Tibial artery (tissue), 4 donors: Measurements from ENCODE around the gene LYRM4.

Source experiments
- DNase-seq, 2 donors: peaks; one replicate each; pipeline ENCODE4 v3.0.0-alpha.2; 2019
- H3K27ac ChIP-seq, 2 donors: fragments of 200-600 bp; sonication (generic) in 1 of 2; 1 replicate in 1 of 2; 2 replicates in 1 of 2; pipeline ENCODE4 v1.5.1; 2018 to 2019; ENCODE audit warnings: mild to moderate bottlenecking in 1 of 2
- H3K27me3 ChIP-seq, 2 donors: fragments of 200-600 bp; sonication (generic) in 1 of 2; one replicate each; pipeline versions ENCODE4 v1.5.1 to v1.6.0; 2016 to 2019
- H3K36me3 ChIP-seq, 3 donors: fragments of 200-600 bp; sonication (generic) in 2 of 3; one replicate each; pipeline ENCODE4 v1.5.1; 2016 to 2019; ENCODE audit warnings: mild to moderate bottlenecking in 2 of 3
- H3K4me1 ChIP-seq, 4 donors: fragments of 200-600 bp; sonication (generic) in 2 of 4; 1 replicate in 3 of 4; 2 replicates in 1 of 4; pipeline ENCODE4 v1.5.1; 2016 to 2019
- H3K4me3 ChIP-seq, 2 donors: fragments of 200-600 bp; sonication (generic) in 1 of 2; 1 replicate in 1 of 2; 2 replicates in 1 of 2; pipeline ENCODE4 v1.5.1; 2018 to 2019; ENCODE audit warnings: mild to moderate bottlenecking in 2 of 2
- H3K9me3 ChIP-seq, 3 donors: fragments of 200-600 bp; sonication (generic) in 1 of 3; one replicate each; pipeline ENCODE4 v1.5.1; 2016 to 2019
- intact Hi-C: fragments of 100-400 bp; cut with DNase I; formaldehyde crosslinking; loops from one replicate; pipeline ENCODE4 v1.15.0; 2023; ENCODE audit warnings: low total_unique reads
- TF ChIP-seq, protein P1 (sequence below), 2 experiments: fragments of 200-600 bp in 1 of 2; fragments of 450-650 bp in 1 of 2; IDR thresholded peaks; one replicate each; pipeline ENCODE4 v1.5.1; 2017 to 2019; ENCODE audit warnings: antibody characterized with exemption in 2 of 2, mild to moderate bottlenecking in 1 of 2, moderate library complexity in 1 of 2

The LYRM4 gene

DNA sequence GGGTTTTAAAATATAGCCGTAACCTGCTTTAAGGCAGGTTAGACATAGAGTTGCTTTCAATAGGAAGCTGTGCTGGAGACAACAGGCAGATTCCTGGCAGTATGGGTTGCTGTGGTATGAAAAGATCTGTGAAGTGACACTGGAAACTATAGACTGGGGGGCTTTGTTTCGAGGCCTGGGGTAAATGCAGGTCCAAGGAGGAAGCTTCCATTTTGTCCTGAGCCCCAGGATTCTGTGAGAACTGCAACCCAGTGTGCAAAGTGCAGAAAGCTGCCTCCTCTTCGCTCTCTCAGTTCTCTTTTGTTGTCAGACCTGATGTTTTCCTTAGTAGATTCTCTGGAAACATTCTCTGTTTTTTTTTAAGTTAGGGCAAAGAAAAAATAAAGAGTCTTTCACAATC, 86.9 kb downstream of the LYRM4 start:
- DNase-seq, result no peak
- no peak overlapping the region for H3K27ac ChIP-seq
- H3K4me1 ChIP-seq, result no peaks in the 10 kb centered on the region
- TF ChIP-seq, protein P1, sequence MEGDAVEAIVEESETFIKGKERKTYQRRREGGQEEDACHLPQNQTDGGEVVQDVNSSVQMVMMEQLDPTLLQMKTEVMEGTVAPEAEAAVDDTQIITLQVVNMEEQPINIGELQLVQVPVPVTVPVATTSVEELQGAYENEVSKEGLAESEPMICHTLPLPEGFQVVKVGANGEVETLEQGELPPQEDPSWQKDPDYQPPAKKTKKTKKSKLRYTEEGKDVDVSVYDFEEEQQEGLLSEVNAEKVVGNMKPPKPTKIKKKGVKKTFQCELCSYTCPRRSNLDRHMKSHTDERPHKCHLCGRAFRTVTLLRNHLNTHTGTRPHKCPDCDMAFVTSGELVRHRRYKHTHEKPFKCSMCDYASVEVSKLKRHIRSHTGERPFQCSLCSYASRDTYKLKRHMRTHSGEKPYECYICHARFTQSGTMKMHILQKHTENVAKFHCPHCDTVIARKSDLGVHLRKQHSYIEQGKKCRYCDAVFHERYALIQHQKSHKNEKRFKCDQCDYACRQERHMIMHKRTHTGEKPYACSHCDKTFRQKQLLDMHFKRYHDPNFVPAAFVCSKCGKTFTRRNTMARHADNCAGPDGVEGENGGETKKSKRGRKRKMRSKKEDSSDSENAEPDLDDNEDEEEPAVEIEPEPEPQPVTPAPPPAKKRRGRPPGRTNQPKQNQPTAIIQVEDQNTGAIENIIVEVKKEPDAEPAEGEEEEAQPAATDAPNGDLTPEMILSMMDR (IDR thresholded peaks at IDR 0.05), result no peak
- H3K9me3 ChIP-seq, result no peaks in the 10 kb centered on the region
- no peaks in the 10 kb centered on the region for H3K36me3 ChIP-seq
- H3K4me3 ChIP-seq, result no peak overlapping the region
- intact Hi-C loops, result no loop called here
- no peaks in the 10 kb centered on the region for H3K27me3 ChIP-seq

DNA sequence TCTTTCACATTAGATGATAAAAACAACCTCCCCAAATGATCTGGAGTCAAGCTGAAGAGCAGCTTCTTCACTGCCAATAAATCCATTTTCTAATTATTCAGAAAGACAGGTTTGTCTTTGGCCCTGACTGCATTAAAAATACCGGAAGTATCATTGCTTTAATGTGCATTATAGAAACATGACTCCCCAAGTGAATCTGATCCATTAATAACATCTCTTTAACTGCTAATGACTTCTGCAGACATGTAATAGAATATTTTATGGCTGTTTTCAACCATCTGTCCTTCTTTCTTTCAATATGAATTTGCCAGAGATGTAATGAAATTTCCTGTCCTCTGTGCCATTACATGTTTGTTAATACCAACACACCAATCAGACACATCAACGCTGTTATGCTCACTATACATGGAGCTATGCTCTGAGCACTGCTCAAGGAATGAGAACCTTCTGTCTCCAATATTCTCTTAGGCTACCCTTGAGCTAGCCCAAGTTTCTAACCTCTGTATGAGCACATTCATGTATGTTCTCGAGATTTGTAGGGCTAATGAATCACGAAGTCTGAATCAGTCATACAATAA, 87.8 kb downstream of the LYRM4 start:
- TF ChIP-seq, protein P1 (IDR thresholded peaks at IDR 0.05), result no peak
- no peaks in the 10 kb centered on the region for H3K36me3 ChIP-seq
- no peak overlapping the region for H3K27ac ChIP-seq
- intact Hi-C loops, result no loop called here
- no peak for DNase-seq
- H3K9me3 ChIP-seq, result no peaks in the 10 kb centered on the region
- H3K27me3 ChIP-seq, result no peaks in the 10 kb centered on the region
- H3K4me3 ChIP-seq, result no peak overlapping the region
- H3K4me1 ChIP-seq, result no peaks in the 10 kb centered on the region

DNA sequence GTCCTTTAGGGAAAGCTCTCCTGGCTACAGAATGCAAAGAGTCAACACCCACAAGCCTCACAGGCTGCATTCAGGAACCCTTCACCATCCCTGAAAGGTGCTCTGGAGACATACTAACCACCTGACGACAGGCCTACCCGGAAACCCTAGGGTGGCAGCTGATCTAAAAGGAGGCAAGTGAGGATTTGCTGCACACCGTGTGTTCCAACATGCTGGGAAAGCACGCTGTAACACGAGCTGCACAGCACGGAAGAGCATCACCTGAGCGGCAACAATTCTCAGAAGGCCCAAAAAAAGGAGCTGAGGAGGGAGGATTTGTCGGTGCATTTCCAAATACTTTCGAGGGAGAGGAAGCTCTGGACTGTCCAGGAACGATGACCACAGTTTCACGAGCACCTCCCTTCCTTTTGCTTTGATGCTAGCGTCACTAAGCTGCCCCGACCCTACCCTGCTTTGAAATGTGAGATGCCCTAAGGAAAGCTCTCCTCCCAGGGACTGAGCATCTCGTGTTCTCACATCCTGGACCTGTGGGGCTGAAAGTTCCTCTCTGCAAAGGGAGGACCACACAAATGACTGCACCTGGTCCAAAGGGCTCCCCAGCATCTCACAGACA, 88.6 kb downstream of the LYRM4 start:
- no peaks in the 10 kb centered on the region for H3K27me3 ChIP-seq
- H3K27ac ChIP-seq, result no peak overlapping the region
- H3K9me3 ChIP-seq, result no peaks in the 10 kb centered on the region
- H3K4me1 ChIP-seq, result no peaks in the 10 kb centered on the region
- TF ChIP-seq, protein P1 (IDR thresholded peaks at IDR 0.05), result no peak
- intact Hi-C loops, result no loop called here
- no peaks in the 10 kb centered on the region for H3K36me3 ChIP-seq
- no peak for DNase-seq
- H3K4me3 ChIP-seq, result no peak overlapping the region

DNA sequence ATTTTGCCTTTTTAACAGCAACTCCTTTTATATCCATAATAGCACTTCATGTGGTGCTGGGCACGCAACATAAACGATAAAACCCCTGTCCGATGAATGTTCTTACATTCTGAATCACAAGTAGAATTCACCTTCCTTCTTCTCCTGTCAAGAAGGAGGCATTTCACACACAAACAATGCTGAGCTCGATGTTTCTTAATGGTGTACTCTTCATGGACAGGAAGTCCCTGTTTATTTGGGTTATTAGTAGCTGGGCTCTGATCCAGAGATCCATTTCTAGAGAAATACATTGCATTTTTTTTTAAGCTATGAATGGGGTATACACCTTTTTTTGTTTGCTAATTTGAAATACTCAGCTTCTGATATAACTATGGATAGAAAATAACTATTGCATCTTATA, 93.2 kb downstream of the LYRM4 start:
- H3K4me3 ChIP-seq, result no peak overlapping the region
- intact Hi-C loops, result no loop called here
- no peak for DNase-seq

DNA sequence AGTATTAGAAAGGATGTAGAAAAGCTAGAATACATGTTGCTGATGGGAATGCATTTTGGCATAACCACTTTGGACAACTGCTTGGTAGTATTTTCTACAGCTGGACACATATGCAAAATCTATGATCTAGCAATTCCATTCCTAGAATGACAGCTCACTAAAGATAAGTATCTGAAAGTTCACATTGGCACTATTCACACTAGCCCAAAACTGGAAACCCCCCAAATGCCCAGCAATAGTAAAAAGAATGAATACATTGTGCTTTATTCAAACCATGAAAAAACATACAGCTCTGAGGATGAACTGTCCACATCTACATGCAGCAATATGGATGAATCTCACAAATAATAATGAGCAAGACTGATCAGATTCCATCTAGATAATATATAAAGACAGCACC, 96.7 kb downstream of the LYRM4 start:
- H3K9me3 ChIP-seq, result no peaks in the 10 kb centered on the region
- intact Hi-C loops, result no loop called here
- TF ChIP-seq, protein P1 (IDR thresholded peaks at IDR 0.05), result no peak

More for the DNA sequence above, 93.2 kb downstream of the LYRM4 start:
- no peaks in the 10 kb centered on the region for H3K36me3 ChIP-seq
- peaks cover 0 to 8% (median 0%) of the 10 kb centered on the region in 4 donors for H3K4me1 ChIP-seq
- no peaks in the 10 kb centered on the region for H3K27me3 ChIP-seq
- TF ChIP-seq, protein P1 (IDR thresholded peaks at IDR 0.05), result no peak
- no peaks in the 10 kb centered on the region for H3K9me3 ChIP-seq
- no peak overlapping the region for H3K27ac ChIP-seq

More for the DNA sequence above, 96.7 kb downstream of the LYRM4 start:
- Histone ChIP-seq H3K36me3 (no peaks in the 10 kb centered on the region), H3K4me1 (peaks cover 0 to 8% (median 0%) of the 10 kb centered on the region in 4 donors), H3K4me3 (no peak overlapping the region), H3K27ac (no peak overlapping the region), H3K27me3 (no peaks in the 10 kb centered on the region)
- DNase-seq, result no peak
